GM19193 (cell line): ENCODE measurements around the gene SCN2A.

Experiments used
- POLR2A ChIP-seq: IDR thresholded peaks from 4 replicates; pipeline ENCODE4 v1.6.1; 2011; ENCODE audit not compliant: insufficient read depth, insufficient read length; ENCODE audit errors: extremely low read depth

SCN2A gene

GRCh38 chr2:165357758-165358157 is 118.5 kb downstream of the SCN2A start:
- no peak for TF ChIP-seq POLR2A

GRCh38 chr2:165361514-165361913 is 122.3 kb downstream of the SCN2A start:
- TF ChIP-seq POLR2A: no peak

GRCh38 chr2:165369131-165369897 is 130.1 kb downstream of the SCN2A start:
- no peak for TF ChIP-seq POLR2A

GRCh38 chr2:165369898-165370296 is 130.7 kb downstream of the SCN2A start:
- TF ChIP-seq POLR2A: no peak

- TF ChIP-seq POLR2A: no peak
Observed at GRCh38 chr2:165371356-165371755, 132.1 kb downstream of the SCN2A start.

DNA sequence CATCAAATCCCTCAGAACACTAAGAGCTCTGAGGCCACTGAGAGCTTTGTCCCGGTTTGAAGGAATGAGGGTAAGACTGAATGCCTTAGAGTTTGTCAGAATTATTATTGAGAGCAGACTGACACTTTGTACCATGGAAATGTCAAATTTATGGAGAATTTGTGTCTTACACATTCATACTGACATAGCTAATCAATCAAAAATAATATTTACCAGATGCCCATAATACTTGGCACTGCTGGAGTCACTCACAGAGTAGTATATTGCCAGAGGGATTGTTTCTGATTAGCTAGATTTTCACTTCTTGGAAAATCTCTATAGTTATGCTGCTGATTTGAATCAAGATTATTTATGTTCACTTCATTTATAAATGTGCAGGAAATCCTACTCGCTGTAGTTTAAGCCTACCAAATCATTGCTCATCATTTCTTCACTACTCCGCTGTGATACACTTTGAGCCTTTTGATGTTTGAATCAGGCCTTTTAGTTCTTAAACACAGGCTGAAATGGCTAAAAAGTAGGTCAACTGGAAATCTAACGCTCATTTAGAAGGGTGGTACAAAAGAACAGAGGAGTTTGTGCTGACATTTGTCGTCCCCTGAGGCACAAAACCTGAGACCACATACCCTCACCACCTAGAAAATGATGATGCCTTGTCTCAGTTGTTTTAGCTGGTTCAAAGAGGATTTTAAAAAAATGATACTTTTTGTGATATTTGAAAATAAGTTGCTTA is 134.2 kb downstream of the SCN2A start:
- no peak for TF ChIP-seq POLR2A

DNA sequence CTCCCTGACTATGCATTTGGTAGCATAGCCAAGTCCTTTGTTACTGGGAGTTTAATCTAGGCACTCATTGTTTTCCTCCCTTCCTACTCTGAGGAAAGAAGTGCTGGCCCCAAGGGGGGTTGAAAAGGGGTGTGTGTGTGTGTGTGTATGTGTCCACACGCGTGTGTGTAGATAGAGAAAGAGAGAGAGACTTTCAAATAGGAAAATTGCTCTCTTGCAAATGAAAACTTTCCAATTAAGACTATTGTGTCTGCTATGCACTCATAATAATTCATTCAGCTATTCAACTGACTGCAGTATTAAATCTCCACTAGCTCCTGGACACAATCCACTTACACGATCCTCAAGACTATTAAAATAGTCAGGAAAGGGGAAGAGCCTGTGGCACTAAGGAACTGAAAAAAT is 137.4 kb downstream of the SCN2A start:
- TF ChIP-seq POLR2A: no peak

DNA sequence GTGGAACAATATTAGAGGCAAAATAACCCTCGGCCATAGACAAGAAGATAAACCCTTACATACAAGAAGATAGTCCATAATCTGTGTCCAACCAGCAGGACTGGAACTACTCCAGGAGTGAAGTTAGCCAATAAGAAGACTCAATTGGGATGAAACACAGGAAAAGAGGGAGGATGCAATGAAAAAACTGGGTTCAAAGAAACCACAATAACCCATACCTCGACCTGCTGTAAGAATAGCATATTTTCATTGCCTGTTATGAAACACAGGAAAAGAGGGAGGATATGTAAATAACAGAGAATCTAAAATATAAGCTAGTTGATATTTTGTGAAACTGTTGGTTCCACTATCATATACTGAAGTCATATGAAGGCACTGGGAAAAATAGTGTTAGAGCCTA is 143.1 kb downstream of the SCN2A start:
- no peak for TF ChIP-seq POLR2A

DNA sequence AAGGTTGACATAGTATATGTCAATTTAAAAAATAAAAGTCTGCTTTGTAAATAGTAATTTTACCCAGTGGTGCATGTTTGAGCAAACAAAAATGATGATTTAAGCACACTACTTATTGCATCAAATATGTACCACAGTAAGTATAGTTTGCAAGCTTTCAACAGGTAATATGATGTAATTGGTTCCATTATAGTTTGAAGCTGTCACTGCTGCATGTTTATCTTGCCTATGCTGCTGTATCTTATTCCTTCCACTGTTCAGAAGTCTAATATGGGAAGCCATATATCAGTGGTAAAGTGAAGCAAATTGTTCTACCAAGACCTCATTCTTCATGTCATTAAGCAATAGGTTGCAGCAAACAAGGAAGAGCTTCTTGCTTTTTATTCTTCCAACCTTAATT is 151.7 kb downstream of the SCN2A start:
- TF ChIP-seq POLR2A: no peak

GRCh38 chr2:165391791-165392190 is 152.6 kb downstream of the SCN2A start:
- no peak for TF ChIP-seq POLR2A

- TF ChIP-seq POLR2A: no peak
Observed at GRCh38 chr2:165401285-165401852, 162.2 kb downstream of the SCN2A start.

DNA sequence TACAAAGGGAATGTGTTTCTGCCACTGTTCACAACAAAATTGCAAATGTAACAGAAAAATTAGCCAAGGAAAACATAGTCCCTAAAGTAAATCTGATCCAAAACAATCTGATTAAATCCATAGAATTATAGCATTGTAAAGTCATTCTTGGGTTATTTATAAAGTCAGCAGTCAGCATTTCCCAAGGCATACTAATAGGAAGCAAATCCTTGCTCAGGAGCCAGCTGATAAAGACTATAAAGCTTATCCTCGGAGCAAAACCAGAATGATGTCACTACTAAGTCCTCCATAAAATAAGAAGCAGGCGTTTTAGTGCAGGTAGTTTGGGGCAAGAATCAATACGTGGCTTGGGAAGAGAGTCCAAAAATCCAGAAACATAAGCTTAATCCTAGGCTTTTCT is 162.9 kb downstream of the SCN2A start:
- no peak for TF ChIP-seq POLR2A

DNA sequence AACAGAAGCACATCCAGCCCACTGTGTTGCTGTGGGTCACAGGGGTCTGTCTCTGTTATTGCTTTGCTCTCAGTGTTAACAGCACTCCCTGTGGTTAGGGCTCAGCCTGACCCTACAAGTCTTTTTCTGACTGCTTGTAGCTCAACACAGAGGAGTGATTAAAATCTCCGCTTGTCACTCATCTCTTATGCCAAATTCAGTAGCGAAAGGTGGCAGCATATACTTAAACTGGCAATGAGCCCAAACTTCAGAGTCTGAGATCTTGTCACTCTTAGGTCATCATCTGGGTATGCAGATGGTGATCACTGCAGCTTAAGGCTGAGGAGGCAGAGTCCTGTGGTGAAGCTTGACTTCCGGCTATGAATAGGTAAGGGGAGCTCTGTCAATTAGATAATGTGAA is 167.0 kb downstream of the SCN2A start:
- no peak for TF ChIP-seq POLR2A

- no peak for TF ChIP-seq POLR2A
Observed at GRCh38 chr2:165407466-165407865, 168.3 kb downstream of the SCN2A start.

- TF ChIP-seq POLR2A: no peak
Observed at GRCh38 chr2:165408186-165408585, 169.0 kb downstream of the SCN2A start.

- no peak for TF ChIP-seq POLR2A
Observed at GRCh38 chr2:165410276-165410675, 171.1 kb downstream of the SCN2A start.
